ENCODE measurements around the gene TTC23.

DNA sequence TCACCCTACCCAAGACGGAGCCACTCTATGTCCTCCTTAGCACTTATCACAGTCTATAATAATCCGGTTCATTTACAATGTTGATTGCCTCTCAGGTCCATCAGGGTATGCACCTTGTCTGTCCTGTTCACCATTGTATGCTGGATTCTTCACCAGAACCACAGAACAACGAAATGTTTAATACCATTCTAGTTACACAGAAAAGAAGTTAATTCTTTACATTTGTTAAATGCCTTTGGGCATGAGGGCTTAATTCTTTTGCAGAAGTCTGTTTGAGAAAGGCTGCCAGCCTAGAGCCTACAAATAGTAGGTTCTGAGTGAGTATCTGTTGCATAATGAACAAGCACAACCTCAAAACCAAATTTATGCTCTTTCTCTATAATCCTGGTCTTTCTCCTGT lies 22.6 kb downstream of the TTC23 start:
- TF ChIP-seq GATA3 (IDR thresholded peaks at IDR 0.05; ENCODE audit: low read depth, low read length) (no peak), GATA2 (IDR thresholded peaks at IDR 0.05; ENCODE audit: low read depth, low read length) (no peak)

Data from SH-SY5Y (cell line).